Middle frontal gyrus (tissue), 1 donor: ENCODE results near the gene ADCY2.

Experiments
- DNase-seq: peaks from one replicate; pipeline ENCODE4 v3.0.0-alpha.2; 2015; ENCODE audit warnings: low spot score; ENCODE audit errors: extremely low spot score

Gene ADCY2

DNA sequence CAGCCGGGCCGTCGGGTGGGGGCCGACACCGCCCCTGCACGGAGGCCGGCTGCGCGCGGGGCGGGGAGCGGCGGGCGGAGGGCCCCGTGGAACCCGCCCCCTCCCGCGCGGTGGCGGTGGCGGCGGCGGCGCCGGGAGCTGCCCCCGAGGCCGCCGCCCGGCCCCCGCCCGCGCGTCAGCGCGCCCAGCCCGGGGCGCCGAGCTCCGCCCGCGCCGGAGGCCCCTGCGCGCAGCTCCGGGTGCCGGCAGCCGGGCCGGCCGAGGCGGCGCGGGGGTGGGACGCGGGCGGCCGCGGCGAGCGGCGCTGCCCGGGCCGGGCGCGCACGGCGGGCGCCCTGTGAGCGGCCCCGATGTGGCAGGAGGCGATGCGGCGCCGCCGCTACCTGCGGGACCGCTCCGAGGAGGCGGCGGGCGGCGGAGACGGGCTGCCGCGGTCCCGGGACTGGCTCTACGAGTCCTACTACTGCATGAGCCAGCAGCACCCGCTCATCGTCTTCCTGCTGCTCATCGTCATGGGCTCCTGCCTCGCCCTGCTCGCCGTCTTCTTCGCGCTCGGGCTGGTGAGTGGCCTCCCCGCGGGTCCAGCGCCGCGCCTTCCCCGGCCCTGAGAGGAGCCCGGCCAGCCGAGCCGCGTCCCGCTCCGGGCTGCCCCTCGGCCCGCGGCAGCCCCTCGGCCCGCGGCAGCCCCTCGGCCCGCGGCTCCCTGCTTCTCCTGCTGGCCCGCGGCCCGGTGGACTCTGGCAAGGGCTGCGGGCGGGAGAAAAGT is at the start of gene ADCY2:
Gene ADCY2 (plus strand): TSS at position 192 of the 766 bp plus-strand sequence. CDS start 159 bp downstream, at position 351.
- no peak for DNase-seq

DNA sequence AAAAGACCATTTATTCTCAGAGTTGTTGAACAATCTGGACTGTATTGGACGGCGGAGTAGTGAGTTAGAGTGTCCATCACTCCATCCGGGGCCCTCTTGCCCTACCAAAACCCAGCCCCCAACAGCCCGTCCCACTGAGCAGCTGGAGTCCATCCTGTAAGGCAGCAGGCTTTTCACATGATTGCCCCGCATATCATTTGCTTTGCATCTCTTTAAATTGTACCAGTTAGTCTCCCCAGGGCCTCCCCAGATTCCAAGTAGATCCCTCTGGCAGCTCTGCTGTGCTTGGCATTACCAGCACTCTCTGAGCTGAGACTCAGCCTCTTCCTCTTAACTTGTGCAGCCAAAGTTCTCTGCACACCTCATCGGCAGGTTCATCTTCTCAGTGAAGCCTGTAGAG is 48.6 kb upstream of the ADCY2 start:
- no peak for DNase-seq

GRCh38 chr5:7348168-7348854 is 47.6 kb upstream of the ADCY2 start:
- DNase-seq, result peak; percentile 6

DNA sequence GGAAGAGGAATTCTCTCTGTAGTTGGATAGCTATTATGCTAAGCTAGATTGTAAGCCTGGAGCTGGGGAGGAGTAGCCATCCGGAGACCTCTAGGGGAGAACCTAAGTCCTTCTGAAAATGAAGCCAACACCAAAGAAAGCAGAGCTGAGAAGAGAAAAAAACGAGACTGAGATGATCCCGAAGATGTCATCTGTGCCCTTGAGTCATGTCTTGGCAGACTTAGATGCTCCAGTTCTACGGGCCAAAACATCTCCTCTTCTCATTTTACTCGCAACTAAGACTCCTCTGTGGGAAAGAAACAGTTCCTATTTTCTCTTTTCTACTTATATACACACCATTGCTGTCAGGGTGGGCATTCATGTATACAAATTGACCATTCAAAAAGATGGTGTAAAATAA is 34.3 kb upstream of the ADCY2 start:
- no peak for DNase-seq

DNA sequence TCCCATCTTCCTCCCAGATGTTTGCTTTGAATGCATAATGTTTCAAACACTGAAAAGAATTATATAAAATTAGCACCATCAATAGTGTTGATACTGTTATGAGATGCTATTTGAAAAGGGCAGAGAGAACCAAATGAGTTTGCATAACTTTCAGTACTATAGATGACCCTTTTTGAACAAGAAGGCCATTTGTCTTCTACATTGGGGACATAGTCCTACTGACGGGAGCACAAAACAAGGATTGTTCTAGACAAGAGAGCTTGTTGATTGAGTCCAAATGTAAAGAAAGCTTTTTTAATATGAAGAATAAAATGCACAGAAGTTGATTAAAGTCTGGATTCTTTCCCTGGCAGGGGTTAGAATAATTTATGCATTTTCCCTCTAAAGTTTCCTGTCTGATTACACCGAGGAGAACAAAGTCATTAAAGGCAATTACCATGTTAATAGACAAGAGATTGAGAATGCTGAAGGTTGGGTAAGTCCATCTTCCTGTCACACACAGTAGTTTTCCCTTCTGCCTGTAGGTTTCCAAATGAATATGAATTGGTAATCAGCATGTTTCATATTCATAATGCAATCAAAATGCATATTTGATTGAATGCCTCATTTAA is 32.8 kb upstream of the ADCY2 start:
- DNase-seq, result no peak

DNA sequence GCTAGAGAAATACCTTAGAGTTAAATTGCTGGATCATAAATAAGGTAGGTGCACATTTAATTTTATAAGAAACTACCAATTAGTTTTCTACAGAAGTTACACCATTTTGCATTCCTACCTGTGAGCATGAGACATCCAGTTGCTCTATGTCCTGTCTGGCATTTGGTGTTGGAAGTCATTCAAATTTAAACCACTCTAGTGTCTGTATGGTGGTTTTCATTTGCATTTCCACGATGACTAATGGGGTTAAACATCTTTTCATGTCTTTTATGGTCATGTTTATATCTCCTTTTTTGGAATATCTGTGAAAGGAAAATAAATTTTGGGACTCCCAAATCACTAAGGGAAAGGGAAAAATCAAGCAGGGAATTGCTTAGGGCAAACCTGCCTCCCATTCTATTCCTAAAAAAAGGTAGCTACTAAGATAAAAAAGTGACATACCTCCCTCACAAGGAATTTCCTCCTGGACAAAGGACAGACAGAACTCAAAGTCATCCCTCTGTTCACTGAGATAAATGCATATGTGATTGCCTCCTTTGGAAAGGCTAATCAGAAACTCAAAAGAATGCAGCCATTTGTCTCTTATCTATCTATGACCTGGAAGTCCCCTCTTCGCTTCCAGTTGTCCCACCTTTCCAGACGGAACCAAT is 31.6 kb upstream of the ADCY2 start:
- DNase-seq, result no peak

DNA sequence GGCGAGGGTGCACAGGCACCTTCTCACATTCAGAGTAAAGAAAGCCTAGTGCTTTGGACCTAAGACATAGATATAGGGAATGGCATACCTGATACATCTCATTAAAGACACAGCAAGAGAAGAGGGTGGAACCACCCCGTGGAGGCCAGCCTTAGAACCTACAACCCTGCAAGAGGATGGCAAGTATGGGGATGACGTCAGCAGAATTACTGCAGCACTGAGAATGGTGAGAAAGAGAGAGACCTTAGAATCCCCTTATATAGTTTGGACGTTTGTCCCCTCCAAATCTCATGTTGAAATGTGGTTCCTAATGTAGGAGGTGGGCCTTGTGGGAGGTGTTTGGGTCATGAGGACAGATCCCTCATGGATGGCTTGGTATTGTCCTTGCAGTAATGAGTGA is 28.2 kb upstream of the ADCY2 start:
- no peak for DNase-seq

GRCh38 chr5:7372399-7372798 is 23.5 kb upstream of the ADCY2 start:
- no peak for DNase-seq

- DNase-seq, result no peak
Measured at GRCh38 chr5:7374186-7374585, 21.8 kb upstream of the ADCY2 start.

DNA sequence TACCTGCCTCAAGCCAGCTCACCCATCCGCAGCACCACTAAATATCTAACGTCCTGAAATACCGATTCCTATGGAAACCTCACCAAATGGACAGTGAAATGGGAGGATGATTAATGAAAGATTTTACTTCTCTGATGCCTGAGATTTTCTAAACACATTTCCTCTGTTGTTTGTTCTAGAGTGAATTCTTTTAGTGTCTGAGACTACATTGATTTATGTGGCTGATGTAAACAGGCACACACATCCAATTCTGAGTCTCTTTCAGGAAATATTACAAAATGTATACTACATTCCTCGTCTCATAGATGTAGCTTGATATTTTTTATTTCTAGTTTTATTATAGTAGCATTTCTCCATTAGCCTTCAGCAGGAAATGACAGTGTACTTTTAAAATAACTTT is 20.5 kb upstream of the ADCY2 start:
- DNase-seq, result no peak

GRCh38 chr5:7376871-7377270 is 19.1 kb upstream of the ADCY2 start:
- DNase-seq, result no peak

DNA sequence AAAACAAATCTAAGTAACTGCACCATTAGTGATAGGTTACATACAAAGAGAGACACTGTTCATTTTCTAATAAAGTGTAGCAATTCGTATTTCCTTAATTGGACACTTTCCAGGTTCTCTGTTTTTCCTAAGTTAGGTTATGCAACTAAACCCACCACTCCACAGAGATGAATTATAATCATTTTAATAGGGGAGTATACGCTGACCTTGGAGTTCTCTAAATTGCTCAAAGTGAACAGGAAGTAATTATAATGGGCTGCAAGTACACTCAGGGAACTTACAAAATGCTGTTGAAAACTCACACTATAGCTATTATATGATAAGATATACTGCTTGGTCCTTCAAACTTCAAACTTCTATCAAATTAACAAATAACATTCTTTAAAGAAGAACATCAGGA is 18.2 kb upstream of the ADCY2 start:
- DNase-seq, result no peak

DNA sequence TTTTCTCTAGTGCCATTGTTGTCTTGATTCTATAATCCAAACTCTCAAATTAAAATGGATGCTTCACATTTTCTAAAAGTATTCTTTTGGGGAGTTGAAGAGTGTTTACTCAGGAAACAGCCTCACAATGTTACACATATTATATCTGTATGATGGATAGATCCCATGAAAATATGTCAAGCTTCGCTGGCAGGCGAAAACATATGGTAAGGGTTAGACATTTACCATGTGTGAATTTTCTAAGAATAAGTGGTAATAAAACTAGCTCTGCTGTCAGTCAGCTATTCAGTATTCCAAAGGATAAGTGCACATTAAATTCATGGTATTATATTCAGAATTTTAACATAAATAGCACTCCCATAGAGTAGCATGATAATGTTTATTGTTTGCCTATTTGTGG is 13.3 kb upstream of the ADCY2 start:
- DNase-seq, result no peak

- no peak for DNase-seq
Measured at GRCh38 chr5:7385681-7386080, 10.3 kb upstream of the ADCY2 start.

DNA sequence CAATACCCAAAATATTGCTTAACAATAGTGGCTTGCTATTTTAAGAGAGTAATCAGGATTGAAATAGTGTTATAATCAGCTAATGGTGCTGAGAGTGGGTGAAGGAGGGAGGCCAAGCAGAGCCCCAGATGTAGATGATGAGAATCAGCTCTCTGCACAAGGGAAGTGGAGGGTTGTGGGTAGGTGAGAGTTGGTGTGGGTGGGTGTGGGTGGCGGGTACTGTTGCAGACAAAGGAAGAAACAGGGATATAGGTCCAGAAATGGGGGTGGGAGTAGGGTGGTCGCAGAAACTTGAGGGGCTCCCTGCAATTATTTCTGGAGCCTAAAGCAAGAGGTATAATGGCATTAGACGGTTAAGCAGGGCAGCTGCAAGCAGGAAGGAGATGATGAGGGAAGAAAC is 7.4 kb upstream of the ADCY2 start:
- DNase-seq, result no peak

- DNase-seq, result no peak
Measured at GRCh38 chr5:7391215-7391614, 4.7 kb upstream of the ADCY2 start.

DNA sequence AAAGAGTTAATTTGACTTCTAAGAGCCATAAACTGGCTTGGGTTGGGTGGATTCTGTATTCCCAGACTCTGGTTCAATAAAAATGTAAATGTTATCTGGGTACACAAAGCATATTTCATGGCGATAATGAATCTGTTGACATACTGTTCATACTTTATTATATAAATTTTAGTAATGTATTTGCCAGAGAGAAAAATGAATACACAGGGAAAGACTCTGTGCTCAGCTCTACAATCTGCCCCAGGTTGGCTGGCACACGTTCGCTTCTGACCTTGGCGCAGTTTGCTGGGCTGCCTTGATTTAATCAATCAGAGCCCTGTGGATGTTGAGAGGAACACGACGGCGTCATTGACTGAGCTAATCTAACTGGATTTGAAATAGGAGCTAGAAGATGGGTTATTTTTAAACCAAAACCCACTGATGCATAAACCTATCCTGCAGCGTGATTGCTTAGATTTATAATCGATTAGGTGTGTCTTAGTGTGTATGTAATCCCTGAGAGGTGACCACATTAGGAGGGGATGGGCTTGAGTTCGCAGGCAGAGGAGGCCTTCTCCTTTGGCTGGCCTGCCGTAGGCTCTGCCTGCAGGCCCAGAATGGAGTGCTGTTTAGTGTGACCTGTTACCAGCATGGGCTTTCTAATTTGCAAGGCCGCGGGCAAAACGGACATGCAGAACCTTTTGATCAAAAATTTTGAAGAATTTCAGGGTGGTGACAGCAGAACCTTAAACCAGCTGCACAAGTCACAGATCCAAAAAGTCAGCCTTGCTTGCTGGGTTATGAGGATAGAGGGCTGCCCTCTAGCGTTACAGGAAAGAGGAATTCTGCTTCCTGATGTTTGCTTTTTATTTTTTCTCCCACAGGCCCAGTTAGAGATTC is 3.9 kb upstream of the ADCY2 start:
- no peak for DNase-seq

DNA sequence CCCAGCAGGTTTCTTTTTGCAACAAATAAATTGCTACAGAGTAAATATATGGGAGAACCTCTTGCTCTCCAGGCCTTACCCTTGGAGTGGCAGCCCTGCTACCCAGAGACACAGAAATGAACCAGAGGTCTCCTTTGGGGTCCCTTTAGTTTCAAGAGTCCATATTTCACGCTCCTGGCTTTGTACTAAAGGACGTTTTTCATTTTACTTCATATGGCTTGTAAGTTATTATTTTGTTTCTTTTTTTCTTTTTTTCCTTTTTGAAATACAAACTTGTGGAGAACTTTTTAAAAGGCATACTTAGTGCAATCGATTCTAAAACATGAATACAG is 3.3 kb upstream of the ADCY2 start:
- DNase-seq, result no peak

- DNase-seq, result no peak
Measured at GRCh38 chr5:7393921-7394799, 1.8 kb upstream of the ADCY2 start.

GRCh38 chr5:7394889-7395431 is 978 bp upstream of the ADCY2 start:
- DNase-seq, result no peak
